HG03045 (cell line): ENCODE measurements around the gene NRP1.

Source experiments
- ATAC-seq: cut with Tn5 transposase; IDR thresholded peaks from one replicate; pipeline ENCODE4 v1.9.1; 2021; ENCODE audit warnings: mild to moderate bottlenecking, moderate library complexity; ENCODE audit not compliant: unreplicated experiment

The NRP1 gene

GRCh38 chr10:33192190-33192589, 142.3 kb downstream of the NRP1 start:
- no peak for ATAC-seq

- no peak for ATAC-seq
These were observed 144.1 kb downstream of the NRP1 start for GRCh38 chr10:33190406-33190805.

- ATAC-seq, result no peak
These were observed 144.7 kb downstream of the NRP1 start for GRCh38 chr10:33189808-33190207.

GRCh38 chr10:33189363-33189762, 145.1 kb downstream of the NRP1 start:
- no peak for ATAC-seq

GRCh38 chr10:33187427-33187999, 147.0 kb downstream of the NRP1 start:
- no peak for ATAC-seq

- ATAC-seq, result no peak
These were observed 148.3 kb downstream of the NRP1 start for GRCh38 chr10:33186150-33186549.

GRCh38 chr10:33183655-33184054, 150.8 kb downstream of the NRP1 start:
- ATAC-seq, result no peak

GRCh38 chr10:33180921-33181320, 153.5 kb downstream of the NRP1 start:
- no peak for ATAC-seq

- ATAC-seq, result no peak
These were observed 154.1 kb downstream of the NRP1 start for GRCh38 chr10:33180390-33180789.

- no peak for ATAC-seq
These were observed 155.4 kb downstream of the NRP1 start for GRCh38 chr10:33179067-33179466.

- ATAC-seq, result no peak
These were observed 156.3 kb downstream of the NRP1 start for GRCh38 chr10:33178026-33178755.

- no peak for ATAC-seq
These were observed 157.8 kb downstream of the NRP1 start for GRCh38 chr10:33176688-33177087.

GRCh38 chr10:33174674-33175434, 159.6 kb downstream of the NRP1 start:
- ATAC-seq, result no peak

- ATAC-seq, result no peak
These were observed 168.6 kb downstream of the NRP1 start for GRCh38 chr10:33165911-33166310.

- ATAC-seq, result no peak
These were observed 170.3 kb downstream of the NRP1 start for GRCh38 chr10:33164060-33164709.

- no peak for ATAC-seq
These were observed 172.3 kb downstream of the NRP1 start for GRCh38 chr10:33162248-33162575.

GRCh38 chr10:33161550-33162247, 172.8 kb downstream of the NRP1 start:
- no peak for ATAC-seq

GRCh38 chr10:33160151-33160550, 174.3 kb downstream of the NRP1 start:
- no peak for ATAC-seq

GRCh38 chr10:33157103-33157502, 177.4 kb downstream of the NRP1 start:
- no peak for ATAC-seq

GRCh38 chr10:33155720-33156638, 178.5 kb downstream of the NRP1 start:
- peak; percentile 53 for ATAC-seq
